ENCODE measurements around the gene HUWE1.
"Not testable (repeated sequence)": the region's sequence is repeated elsewhere in the genome, so short reads cannot be mapped to it uniquely, and the experiment has no call there.

HUWE1 gene, protein sequence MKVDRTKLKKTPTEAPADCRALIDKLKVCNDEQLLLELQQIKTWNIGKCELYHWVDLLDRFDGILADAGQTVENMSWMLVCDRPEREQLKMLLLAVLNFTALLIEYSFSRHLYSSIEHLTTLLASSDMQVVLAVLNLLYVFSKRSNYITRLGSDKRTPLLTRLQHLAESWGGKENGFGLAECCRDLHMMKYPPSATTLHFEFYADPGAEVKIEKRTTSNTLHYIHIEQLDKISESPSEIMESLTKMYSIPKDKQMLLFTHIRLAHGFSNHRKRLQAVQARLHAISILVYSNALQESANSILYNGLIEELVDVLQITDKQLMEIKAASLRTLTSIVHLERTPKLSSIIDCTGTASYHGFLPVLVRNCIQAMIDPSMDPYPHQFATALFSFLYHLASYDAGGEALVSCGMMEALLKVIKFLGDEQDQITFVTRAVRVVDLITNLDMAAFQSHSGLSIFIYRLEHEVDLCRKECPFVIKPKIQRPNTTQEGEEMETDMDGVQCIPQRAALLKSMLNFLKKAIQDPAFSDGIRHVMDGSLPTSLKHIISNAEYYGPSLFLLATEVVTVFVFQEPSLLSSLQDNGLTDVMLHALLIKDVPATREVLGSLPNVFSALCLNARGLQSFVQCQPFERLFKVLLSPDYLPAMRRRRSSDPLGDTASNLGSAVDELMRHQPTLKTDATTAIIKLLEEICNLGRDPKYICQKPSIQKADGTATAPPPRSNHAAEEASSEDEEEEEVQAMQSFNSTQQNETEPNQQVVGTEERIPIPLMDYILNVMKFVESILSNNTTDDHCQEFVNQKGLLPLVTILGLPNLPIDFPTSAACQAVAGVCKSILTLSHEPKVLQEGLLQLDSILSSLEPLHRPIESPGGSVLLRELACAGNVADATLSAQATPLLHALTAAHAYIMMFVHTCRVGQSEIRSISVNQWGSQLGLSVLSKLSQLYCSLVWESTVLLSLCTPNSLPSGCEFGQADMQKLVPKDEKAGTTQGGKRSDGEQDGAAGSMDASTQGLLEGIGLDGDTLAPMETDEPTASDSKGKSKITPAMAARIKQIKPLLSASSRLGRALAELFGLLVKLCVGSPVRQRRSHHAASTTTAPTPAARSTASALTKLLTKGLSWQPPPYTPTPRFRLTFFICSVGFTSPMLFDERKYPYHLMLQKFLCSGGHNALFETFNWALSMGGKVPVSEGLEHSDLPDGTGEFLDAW (N-terminal part only)

DNA sequence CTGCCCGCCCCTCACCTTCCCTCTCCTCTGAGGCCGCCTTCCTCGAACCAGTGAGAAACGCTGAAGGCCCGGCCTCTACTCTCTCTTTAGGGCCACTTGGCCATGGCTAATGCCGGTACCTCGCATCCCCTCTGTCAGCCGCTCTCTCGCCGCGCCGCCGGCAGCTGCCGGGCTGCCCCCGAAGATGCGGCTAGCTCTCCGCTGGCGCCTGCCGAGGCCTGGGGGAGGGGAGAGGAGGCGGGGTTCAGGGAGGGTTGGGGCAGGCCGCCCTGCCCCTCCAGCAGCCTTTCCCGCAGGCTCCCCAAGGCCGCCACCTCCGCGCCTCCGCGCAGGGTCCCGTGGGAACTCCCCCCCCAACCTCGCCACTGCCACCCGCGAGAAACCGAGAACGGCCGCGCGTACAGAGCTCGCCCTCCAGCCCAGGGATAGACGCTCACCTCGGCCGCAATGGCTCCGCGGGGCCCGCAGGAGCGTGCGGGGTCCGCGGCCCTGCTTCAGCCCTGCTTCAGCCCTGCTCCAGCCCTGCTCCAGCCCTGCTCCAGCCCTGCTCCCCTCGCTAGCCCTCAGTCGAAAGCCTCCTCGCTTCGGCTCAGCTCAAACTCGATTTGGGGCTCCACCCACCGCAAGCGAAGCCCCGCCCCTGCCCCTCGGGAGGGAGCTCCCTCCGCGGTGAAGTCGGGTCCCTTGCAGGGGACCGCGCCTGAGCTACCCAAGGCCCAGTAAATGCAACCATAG lies at the start of gene HUWE1:
Gene HUWE1, minus strand, starts transcription at position 569 of the 735 bp plus-strand sequence. CDS start 32,612 bp downstream, outside the sequence.
- peak; percentile 60 to 80 for DNase-seq (ENCODE audit: low read depth in 1 of 2, low spot score in 1 of 2)

DNA sequence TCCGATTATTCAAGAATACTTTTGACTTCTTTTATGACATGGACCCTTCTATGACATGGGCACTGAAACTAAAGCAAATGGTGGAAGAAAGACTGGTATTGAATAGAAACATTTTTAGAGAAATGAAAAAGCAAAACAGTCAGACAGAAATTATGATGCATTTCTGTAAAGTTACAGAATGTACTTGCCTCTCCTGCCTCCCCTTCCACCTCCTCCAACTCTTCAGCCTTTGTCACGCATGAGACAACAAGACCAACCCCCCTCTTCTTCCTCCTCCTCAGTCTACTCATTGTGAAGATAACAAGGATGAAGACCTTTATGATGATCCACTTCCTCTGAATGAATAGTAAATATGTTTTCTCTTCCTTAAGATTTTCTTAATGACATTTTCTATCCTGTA lies 46.3 kb upstream of the HUWE1 start:
- no peak for DNase-seq (ENCODE audit: low read depth in 1 of 2, low spot score in 1 of 2)

DNA sequence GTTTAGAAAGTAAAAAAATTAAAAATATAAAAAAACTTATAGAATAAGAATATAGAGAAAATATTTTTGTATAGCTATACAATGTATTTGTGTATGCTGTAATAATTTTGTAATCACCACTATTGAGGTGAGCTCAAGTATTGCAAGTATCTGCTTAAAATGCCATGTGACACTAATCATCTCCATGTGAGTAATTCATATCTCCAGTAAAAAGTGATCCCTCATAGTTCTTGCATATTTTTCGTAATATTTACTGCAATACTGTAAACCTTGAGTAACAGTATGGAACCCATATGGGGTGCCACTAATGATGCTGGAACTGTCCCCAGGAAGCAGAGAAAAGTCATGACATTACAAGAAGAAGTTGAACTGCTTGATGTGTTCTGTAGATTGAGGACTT lies 43.2 kb upstream of the HUWE1 start:
- DNase-seq (ENCODE audit: low read depth in 1 of 2, low spot score in 1 of 2): no peak

DNA sequence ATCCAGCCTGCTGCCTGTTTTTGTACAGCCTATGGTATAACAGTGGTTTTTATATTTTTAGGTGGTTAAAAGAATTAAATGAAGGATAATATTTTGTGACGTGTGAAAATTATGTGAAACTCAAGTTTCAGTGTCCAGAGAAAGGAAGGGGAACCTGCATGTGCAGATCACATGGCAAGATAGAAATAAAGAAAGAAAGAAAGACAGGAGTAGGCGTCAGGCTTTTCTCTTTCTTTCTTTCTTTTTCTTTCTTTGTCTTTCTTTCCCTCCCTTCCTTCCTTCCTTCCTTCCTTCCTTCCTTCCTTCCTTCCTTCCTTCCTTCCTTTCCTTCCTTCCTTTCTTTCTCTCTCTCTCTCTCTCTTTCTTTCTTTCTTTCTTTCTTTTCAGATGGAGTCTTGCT lies 42.0 kb upstream of the HUWE1 start:
- no peak for DNase-seq (ENCODE audit: low read depth in 1 of 2, low spot score in 1 of 2)

DNA sequence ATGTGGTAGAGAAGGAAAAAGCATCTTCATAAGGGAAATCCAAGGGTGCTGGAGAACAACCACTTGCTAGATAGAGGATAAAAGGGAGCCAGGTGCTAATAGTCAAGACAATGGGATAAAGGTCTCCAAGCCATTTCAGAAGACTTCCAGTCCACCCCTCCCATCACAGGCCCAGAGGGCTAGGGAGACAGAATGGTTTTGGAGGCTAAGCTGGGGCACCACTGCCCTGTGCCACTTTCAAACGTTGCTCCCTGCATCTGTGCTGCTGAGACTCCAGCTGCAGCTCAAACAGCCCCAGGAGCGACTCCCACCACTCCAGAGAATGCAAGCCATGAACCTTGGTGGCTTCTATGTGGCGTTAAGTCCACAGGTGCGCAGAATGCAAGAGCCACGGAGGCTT lies 38.4 kb upstream of the HUWE1 start:
- DNase-seq (ENCODE audit: low read depth in 1 of 2, low spot score in 1 of 2): no peak

DNA sequence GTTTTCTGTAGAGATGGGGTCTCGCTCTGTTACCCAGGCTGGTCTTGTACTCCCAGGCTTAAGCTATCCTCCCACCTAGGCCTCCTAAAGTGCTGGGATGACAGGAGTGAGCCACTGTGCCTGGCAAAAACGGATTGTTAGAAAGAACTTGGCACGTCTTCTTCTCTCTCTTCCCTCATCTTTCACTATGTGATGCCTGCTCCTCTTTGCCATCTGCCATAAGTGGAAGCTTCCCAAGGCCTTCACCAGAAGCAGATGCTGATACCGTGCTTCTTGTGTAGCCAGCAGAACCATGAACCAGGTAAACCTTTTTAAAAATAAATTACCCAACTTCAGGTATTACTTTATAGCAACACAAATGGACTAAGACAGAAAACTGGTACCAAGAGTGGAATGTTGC lies 36.9 kb upstream of the HUWE1 start:
- no peak for DNase-seq (ENCODE audit: low read depth in 1 of 2, low spot score in 1 of 2)

DNA sequence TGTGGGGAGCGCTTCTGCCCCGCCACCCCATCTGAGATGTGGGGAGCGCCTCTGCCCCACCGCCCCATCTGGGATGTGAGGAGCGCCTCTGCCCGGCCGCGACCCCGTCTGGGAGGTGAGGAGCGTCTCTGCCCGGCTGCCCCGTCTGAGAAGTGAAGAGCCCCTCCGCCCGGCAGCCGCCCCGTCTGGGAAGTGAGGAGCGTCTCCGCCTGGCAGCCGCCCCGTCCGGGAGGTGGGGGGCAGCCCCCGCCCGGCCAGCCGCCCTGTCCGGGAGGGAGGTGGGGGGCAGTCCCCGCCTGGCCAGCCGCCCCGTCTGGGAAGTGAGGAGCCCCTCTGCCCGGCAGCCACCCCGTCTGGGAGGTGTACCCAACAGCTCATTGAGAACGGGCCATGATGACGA lies 35.1 kb upstream of the HUWE1 start:
- DNase-seq (ENCODE audit: low read depth in 1 of 2, low spot score in 1 of 2): not testable (repeated sequence)

DNA sequence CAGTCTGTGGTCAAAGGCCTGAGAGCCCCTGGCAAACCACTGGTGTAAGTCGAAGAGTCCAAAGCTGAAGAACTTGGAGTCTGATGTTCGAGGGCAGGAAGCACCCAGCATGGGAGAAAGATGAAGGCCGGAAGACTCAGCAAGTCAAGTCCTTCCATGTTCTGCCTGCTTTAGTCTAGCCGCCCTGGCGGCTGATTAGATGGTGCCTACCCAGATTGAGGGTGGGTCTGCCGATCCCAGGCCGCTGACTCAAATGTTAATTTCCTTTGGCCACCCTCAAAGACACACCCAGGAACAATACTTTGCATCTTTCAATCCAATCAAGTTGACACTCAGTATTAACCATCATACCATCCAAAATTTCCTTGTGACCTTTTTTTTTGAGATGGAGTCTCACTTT lies 33.1 kb upstream of the HUWE1 start:
- DNase-seq (ENCODE audit: low read depth in 1 of 2, low spot score in 1 of 2): not testable (repeated sequence)

DNA sequence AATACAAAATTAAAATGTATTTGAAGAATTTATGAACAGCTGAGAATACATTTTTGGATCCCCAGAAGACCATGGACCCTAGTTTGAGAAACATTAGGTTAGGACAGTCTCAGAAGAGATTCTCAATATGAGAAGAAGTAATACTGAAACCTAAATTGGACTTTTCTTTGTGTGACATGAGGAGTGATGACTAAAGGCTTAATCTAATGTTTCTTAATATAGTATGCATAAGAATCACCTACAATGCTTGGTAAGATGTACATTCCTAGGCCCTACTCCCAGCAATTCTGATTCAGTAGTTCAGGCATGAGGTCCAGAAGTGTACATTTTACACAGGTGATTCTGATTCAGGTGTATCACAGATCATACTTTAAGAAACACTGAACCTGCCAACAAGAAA lies 31.6 kb upstream of the HUWE1 start:
- no peak for DNase-seq (ENCODE audit: low read depth in 1 of 2, low spot score in 1 of 2)

DNA sequence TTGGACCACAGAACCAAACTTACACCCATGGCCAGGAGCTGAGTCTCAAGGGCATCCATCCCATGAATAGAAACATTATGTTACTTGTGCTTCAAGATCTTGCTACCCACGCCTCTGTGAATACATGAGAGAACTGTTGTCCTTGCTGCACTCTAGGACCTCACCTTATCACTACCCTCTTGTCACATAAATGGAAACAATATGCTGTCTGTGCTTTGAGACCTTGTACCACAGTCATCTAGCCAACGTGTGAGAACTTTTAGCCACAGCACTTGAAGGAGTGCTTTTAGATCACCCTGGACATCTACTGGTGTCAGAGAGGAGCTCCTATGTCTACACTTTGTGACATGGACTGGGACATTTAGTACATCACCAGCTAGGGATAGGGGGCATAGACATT lies 30.7 kb upstream of the HUWE1 start:
- no peak for DNase-seq (ENCODE audit: low read depth in 1 of 2, low spot score in 1 of 2)

DNA sequence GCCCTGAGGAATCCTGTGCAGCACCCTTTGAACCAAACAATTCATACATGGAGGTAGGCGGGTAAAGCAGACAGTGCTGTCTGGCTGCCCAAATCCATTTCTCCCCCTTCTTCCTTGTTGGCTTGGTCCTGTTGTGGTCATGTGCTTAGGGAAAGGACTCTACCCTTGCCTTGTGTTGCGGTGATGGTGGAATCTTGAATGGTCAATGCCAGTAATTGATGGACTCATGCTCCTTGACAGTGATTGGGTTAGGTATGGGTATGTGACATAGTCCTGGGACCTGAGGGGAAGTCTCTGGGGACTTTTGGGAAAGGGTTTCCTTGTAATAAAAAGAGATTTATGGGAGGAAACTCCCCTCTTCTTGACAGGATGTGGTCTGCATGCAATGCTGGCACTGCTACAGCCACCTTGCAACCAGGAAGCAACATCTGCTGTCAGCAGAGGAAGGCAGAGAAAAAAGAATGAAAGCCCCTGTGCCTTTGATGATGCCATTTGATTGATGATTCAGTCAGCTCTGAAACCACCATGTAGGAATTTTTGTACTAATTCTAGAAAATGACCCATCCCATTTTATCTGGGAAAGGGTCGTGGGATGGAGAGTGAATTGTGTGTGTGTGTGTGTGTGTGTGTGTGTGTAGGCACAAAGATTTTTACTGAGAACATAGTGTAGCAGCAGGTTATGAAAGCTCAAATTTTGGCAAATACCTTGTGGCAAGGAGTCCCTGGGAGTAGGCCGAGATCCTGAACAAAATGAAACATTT lies 30.0 kb upstream of the HUWE1 start:
- DNase-seq (ENCODE audit: low read depth in 1 of 2, low spot score in 1 of 2): peak in 1 of 2 donors; percentile 6

DNA sequence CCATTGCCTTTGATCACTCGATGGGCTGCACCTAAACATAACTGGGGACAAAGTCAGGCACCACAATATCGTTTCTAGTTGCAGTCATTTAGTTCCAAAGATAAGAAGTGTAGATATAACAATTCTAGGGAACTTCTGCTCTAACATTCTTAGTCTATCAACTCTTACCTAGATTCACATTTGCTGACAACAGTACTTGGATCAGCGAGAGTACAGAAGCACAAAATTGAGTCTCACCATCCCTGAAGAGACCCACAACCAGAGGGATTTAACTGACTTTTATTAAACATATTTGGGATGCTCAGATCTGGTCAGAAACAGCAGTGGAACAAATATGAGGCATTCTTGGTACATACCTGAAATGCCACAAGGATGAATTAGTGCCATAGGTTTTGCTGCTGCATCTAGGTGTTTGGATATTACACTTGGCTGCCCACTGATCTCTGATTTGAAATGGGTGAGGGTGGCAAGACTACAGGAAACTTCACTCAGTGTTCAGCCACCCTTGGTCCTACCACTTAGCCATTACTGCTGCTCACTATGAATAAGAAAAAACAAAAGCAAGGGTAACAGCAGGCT lies 28.9 kb upstream of the HUWE1 start:
- DNase-seq (ENCODE audit: low read depth in 1 of 2, low spot score in 1 of 2): no peak

DNA sequence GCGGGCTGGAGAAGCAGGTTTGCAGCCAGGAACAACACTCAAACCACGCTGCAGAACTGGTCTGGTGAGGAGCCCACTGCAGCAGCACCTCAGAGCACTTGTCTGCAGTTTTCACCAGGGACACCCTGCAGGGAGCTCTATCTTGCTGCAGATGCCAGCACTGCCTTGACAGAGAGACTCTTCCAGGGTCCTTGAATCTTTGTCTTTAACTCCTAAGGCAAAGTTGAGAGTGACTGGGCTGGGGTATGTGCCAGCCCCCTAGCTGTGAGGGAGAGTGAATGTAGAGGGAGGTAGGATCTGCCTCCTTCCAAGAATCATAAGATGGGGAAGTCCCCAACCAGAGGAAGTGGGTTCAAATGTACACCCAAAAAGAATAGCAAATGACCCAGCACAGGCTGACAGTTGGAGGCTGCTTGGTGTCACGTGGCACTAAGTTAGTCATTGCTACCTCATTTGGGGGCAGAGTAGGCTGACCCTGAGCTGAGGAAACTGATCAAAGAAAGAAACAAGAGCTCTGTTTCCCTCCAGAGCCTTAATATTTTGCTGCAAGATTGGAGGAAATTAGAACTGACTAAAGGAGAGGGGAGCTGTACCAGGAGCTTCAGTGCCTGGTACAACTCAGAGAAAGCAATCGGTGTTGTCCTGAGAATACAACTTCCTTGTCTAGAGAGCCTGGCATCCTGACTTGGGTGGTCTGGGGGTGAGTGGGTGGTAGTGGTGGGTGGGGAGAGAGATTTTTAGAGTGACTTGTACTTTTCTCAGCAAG lies 28.2 kb upstream of the HUWE1 start:
- peak; percentile 8 to 20 for DNase-seq (ENCODE audit: low read depth in 1 of 2, low spot score in 1 of 2)

DNA sequence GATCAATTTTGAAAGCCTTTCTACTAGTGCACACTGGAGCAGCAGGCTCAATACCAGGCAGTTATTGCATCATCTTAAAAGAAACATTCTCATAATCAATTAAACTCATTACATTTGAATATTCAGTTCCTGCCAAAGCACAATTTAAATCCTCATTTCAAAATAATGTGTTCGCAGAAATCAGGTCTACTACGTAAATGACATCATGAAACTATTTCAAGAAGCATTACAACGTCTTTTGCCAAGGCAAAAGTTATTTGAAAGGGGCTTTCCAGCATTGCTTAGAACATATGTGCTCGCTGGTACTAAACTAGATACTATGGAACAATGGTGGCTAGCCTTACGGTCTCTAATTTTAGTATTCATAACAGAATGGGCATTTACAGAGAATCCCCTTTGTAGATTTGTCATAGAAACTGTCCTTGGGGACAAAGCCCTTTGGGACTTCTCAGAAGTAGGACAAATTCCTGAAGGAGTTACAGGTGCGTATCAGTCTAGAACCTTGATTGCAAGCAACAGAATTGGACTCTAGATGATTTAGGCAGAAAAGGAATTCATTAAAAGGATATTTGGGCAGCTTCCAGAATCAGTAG lies 27.6 kb upstream of the HUWE1 start:
- DNase-seq (ENCODE audit: low read depth in 1 of 2, low spot score in 1 of 2): no peak

DNA sequence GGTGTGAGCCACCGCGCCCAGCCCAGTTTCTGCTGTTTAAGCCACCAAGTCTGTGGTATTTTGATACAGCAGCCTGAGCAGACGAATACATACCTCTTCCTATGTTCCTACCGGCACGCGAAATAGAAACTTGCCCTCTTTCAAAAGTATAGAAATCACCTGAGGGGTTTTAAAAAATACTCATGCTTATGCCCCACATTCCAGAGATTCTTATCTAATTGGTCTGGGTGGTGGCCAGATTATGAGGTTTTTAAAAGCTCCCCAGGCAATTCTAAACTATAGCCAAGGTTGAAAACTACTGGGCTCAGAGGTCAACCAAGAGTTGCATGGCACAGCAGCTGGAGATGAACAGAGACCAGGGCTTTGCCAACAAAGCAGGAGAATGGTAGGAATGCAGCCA lies 24.9 kb upstream of the HUWE1 start:
- no peak for DNase-seq (ENCODE audit: low read depth in 1 of 2, low spot score in 1 of 2)

DNA sequence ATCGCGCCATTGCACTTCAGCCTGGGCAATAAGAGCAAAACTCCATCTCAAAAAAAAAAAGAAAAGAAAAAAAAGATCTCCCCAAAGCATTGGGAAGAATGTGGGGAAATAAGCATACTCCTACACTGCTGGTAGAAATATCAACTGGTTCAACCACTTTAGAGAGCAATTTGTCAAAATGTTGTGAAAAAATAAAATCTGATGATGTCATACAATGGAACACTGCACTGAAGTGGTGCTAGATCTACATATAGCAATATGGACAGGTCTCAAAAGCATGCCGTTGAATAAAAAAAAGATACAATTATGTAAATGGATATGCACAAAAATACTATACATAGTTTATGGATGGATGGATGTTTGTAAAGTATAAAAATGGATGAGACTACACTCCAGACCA lies 18.3 kb upstream of the HUWE1 start:
- no peak for DNase-seq (ENCODE audit: low read depth in 1 of 2, low spot score in 1 of 2)

DNA sequence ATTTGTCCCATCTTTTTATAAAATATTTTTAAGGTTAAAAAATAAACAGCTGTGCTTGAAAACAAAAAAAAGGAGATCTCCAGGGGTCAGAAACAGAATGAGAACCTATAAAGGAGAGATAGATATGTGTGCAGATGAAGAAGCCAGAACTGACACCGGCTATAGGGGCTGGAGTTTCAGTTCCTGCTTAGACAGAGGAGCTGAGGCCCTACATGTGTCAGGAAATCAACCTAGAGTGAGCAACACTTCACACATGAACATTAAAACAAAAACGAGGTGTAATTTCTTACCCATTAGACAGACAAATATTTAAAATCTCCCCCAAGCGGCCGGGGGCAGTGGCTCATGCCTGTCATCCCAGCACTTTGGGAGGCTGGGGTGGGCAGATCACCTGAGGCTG lies 17.8 kb upstream of the HUWE1 start:
- DNase-seq (ENCODE audit: low read depth in 1 of 2, low spot score in 1 of 2): no peak

DNA sequence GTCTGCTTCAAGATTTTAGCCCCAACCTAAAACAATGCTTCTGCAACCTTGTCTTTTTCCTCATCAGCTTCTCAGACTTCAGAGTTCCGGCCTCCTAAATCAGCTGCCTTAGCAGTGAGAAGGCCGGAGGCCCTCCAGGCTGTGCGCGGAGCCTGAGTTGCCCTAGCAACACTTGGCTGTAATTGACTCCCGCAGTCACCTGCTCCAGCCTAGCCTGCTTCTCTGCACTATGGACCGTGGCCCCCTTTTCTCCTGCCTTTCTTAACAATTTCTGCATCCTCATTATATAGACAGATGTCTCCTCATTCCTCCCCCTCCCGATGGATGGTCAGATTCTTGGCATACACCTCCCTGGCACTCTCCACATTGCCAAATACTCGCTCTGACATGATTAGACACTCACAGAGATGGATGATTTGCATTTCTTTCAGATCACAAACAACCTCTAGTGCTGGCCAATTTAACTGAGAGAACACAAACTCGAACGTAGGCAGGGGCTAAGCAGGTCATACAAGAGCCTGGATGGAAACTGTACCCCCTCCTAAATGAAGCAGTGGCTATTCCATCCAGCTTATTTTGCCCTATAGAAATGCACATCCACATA lies 9.5 kb upstream of the HUWE1 start:
- DNase-seq (ENCODE audit: low read depth in 1 of 2, low spot score in 1 of 2): no peak

All from stimulated activated CD4-positive, alpha-beta T cell treated with anti-CD3 and anti-CD28 coated beads, Interleukin-15, amount 100 ng/mL, for 1 hour (primary cell).